HG02798 (cell line): ENCODE data around the gene DNAJB7.
"Not testable (repeated sequence)": the region's sequence is repeated elsewhere in the genome, so short reads cannot be mapped to it uniquely, and the experiment has no call there.

Experiments used
- ATAC-seq: cut with Tn5 transposase; IDR thresholded peaks from one replicate; pipeline ENCODE4 v1.9.1; 2021; ENCODE audit warnings: mild to moderate bottlenecking; ENCODE audit not compliant: unreplicated experiment, poor library complexity

DNAJB7 gene

GRCh38 chr22:40862013-40862412 lies at the start of gene DNAJB7:
DNAJB7 (minus strand) TSS chr22:40862113; CDS start chr22:40861994, 119 bp downstream.
- ATAC-seq: no peak

- no peak for ATAC-seq
Measured at GRCh38 chr22:40908895-40909294, 47.0 kb upstream of the DNAJB7 start.

DNA sequence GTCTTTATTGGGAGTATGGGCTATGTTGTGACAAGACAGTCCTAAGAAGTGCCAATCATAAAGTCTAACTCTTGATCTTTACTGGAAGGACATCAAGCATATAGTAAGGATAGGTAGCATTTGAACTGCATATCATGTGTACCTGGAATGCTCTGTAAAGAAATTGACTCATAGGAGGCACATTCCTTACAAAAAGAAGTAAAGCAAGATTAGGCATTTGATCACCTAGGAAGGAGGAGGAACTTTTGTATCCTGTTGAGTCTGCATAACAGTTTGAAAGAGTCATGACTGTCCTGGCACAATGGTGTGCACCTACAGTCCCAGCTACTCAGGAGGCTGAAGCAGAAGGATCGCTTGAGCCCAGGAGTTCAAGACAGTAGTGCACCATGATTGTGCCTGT lies 42.2 kb upstream of the DNAJB7 start:
- no peak for ATAC-seq

GRCh38 chr22:40898850-40899357 lies 37.0 kb upstream of the DNAJB7 start:
- ATAC-seq: no peak

GRCh38 chr22:40894417-40894816 lies 32.5 kb upstream of the DNAJB7 start:
- ATAC-seq: no peak

DNA sequence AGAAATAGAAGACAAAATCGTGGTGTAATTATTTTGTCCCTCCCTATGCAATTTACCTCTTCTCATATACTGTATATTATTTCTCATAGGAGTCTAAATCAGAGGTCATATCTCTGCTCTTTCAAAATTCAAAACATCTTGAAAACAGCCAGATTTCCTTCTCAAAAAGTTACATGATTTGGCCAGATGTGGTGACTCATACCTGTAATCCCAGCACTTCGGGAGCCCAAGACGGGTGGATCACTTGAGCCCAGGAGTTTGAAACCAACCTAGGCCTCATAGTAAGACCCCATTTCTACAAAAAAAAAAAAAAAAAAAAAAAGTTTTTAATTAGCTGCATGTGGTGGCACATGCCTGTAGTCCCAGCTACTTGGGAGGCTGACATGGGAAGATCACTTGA lies 29.0 kb upstream of the DNAJB7 start:
- no peak for ATAC-seq

GRCh38 chr22:40889116-40889515 lies 27.2 kb upstream of the DNAJB7 start:
- ATAC-seq: no peak

DNA sequence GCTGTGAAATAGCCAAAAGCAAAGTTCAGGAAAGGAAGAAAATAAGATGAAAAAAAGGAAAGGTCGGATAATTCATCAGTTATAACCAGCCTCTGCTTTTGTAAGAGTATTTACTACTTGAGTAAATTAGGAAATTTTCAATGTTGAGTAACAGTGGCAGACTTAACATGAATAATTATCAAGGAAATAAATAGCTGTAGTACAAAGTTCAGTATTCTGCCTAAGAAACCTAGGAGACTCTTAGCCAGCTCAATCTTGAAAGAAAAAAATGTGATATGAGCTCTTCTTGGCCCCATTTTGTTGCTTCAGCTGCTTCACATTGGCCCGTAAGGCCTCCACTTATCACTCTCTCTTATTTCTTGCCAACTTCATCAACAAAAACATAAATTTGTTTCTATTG lies 17.0 kb upstream of the DNAJB7 start:
- no peak for ATAC-seq

- no peak for ATAC-seq
Measured at GRCh38 chr22:40877488-40877887, 15.6 kb upstream of the DNAJB7 start.

DNA sequence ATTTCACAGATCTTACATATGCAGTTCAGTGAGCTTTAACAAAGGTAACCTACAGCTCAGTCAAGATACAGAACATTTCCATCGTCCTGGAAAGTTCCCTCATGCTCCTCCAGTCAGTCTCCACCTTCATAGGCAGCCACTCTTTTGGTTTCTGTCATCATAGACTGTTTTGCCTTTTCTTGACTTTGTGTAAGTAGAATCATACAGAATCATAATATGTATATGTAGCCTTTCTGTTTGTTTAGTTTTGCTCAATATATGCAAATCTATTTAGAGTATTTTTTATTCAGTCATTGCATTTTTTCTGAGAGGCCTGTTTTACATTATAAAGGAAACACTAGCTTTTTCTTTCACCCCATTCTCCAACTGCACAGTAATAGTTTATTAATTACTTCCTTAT lies 15.0 kb upstream of the DNAJB7 start:
- no peak for ATAC-seq

GRCh38 chr22:40875111-40875510 lies 13.2 kb upstream of the DNAJB7 start:
- ATAC-seq: no peak

- no peak for ATAC-seq
Measured at GRCh38 chr22:40874016-40874415, 12.1 kb upstream of the DNAJB7 start.

DNA sequence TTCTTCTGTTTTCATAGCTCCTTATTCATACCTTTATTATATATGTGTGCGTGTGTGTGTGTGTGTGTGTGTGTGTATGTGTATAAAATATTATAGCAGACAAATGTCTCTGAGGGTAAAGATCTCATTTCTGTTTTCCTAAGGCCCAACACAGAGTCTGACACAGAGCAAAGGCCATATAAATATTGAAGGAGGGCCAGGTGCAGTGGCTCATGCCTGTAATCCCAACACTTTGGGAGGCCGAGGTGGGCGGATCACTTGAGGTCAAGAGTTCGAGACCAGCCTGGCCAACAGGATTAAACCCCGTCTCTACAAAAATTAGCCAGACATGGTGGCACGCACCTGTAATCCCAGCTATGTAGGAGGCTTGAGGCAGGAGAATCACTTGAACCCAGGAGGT lies 6.5 kb upstream of the DNAJB7 start:
- not testable (repeated sequence) for ATAC-seq

- ATAC-seq: no peak
Measured at GRCh38 chr22:40867109-40867508, 5.2 kb upstream of the DNAJB7 start.

DNA sequence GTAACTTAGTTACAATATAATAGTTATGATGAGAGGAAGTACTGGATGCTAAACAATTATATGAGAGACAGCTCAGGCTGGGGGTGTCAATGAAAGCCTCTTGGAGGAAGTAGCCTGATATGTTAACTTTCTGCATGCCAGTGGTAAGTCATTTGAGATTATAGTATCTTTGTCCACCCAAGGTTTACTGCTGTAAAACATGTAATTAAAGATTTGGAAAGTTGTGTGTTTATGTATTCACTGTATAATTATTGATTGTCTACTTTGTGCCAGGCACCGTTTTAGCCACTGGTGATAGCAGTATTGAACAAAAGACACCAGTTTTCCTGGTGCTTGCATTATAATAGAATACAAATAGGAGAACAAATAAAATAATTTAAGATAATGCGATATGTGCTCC lies 624 bp upstream of the DNAJB7 start:
- ATAC-seq: no peak

- no peak for ATAC-seq
Measured at GRCh38 chr22:40857309-40857855, 4.5 kb downstream of the DNAJB7 start.

GRCh38 chr22:40856513-40857308 lies 5.2 kb downstream of the DNAJB7 start, which contains the start of the genes ST13 and XPNPEP3:
ST13 (minus strand) TSS chr22:40856639; CDS start chr22:40856540, 99 bp downstream.
XPNPEP3 (plus strand) TSS chr22:40857148; CDS start chr22:40857182, 34 bp downstream.
- peak; percentile 92 for ATAC-seq

GRCh38 chr22:40855979-40856512 lies 5.9 kb downstream of the DNAJB7 start:
- peak; percentile 14 for ATAC-seq

DNA sequence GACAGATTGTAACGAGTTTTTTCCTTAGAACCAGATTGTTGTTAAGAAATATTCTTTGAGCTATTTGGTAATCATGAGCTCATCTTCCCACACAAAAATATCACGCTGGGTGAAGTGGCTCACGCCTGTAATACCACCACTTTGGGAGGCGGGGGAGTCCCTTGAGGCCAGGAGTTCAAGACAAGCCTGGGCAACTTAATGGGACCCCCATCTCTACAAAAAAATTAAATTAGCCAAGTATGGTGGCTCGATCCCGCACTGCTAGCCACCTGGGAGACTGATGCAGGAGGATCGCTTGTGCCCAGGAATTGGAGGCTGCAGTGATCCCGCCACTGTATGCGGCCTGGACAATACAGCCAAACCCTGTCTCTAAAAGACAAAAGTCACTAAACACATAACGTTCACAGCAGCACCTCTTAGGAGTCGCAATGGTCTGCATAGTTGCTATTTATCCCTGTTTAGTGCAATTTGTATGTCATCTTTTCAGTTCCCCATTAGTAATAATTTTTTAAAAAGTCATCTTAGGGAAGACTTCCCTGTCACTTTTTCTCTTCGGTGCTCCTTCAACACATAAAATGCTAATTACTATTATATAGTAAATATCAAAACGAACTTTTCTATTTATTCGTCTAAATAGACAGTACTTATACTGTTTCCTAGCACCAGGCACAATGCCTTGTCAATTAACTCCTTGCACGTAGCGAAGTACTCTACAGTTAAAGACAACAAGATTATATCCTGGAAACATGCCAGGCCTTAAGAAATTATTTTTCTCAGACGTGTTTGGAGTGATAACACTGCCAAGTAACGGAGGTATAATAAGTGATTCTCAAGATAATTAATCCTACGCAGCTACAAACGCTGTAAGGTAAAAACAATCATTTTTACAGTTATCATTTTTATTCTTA lies 6.6 kb downstream of the DNAJB7 start:
- ATAC-seq: no peak

DNA sequence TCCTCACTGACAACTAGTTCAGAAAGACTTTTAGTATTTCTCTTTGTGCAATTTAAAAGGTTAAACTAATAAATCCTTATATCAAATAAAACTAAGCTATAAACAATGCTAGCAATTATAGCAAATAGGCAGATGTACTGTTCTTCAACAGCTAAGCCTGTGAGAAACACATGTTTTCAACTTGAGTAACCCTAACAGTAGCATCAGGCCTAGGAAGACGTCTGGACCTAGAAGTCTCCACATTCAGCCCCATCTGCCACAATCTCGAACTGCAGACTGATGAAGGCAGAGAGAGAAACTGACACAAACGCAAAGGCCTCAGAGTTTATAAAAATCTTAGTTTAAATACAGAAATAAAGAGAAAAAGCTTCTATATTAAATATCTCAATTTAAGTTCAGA lies 8.0 kb downstream of the DNAJB7 start:
- no peak for ATAC-seq
